ENCODE data around the gene LCN9.

GRCh38 chr9:135687216-135687615 is 24.1 kb downstream of the LCN9 start:
- TF ChIP-seq CTCF (IDR thresholded peaks at IDR 0.05) = no peak
- no peak for TF ChIP-seq POLR2AphosphoS5 (IDR thresholded peaks at IDR 0.05; ENCODE audit: low read depth, low read length)
- TF ChIP-seq SIN3A (IDR thresholded peaks at IDR 0.05; ENCODE audit: borderline replicate concordance, insufficient read depth, low read depth, low read length) = no peak
- TF ChIP-seq REST (IDR thresholded peaks at IDR 0.05; ENCODE audit: insufficient read depth in 1 of 2, low read depth in 2 of 2, low read length in 1 of 2) = no peak

Data from Panc1 (cell line).